HG03432 (cell line): ENCODE data around the gene MUC5AC.

Experiments used
- ATAC-seq: cut with Tn5 transposase; IDR thresholded peaks from one replicate; pipeline ENCODE4 v1.9.1; 2021; ENCODE audit warnings: mild to moderate bottlenecking, moderate library complexity; ENCODE audit not compliant: unreplicated experiment

MUC5AC gene

GRCh38 chr11:1120532-1121330, 37.0 kb upstream of the MUC5AC start:
- no peak for ATAC-seq

DNA sequence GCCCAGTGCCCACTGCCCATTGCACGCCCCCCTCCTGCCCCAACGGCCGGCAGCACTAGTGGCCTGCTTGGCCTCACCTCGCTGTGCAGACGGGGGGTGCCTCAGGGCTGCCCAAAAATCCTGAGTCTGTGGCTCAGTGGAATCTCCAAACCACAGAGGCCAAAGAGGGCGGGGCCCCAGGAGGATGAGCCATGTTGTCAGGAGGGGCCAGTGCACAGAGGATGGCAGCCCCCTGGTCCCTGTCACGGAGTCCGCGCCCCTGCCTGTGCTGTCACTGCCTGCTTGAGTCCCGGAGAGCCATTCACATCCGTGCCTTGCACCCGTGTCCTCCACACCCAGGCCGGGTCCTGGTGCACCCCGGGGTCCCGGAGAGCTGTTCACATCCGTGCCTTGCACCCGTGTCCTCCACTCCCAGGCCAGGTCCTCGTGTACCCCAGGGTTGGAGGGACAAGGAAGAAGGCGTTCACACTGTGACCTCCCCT, 36.4 kb upstream of the MUC5AC start:
- ATAC-seq = no peak

DNA sequence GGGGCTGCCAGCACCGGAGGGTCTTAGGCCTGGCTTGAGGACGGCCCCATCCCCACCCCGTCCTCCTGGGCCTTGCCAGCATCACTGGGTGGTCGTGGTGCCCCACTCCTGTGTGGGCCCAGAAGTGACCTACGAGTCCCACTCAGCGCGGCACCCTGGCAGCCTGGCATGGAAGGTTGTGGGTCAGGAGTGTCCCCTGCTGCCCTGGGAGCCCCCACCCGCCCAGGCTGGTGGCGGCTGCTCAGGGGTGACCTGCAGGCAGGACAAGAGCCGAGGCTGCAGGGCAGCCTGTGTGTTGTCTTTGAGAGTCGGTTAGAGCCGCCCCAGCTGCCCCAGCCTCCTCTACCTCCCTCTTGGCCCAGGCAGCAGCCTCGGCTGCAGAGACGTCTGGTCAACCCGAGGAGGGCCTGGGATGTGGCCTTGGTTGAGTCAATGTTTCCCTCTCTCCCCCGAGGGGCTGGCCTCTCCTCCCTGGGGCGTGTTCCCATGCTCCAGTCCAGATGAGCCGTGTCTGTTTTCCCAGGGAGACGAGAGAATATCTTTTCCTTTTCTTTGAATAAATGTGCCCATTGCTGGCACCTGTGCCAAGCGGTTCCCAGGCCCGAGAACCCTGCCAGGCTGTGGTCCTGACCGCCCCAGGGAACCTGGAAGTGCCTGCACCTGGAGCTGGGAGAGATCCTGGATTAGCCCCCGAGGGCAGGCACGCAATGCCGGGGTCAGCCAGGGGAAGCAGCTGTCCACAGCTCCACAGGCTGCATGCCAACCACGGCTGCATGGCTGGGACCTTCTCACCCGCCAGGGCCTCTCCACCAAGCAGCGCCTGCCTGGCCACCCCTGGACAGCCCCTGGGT, 35.7 kb upstream of the MUC5AC start:
- ATAC-seq = no peak

- no peak for ATAC-seq
These were observed 35.1 kb upstream of the MUC5AC start for GRCh38 chr11:1122664-1123002.

DNA sequence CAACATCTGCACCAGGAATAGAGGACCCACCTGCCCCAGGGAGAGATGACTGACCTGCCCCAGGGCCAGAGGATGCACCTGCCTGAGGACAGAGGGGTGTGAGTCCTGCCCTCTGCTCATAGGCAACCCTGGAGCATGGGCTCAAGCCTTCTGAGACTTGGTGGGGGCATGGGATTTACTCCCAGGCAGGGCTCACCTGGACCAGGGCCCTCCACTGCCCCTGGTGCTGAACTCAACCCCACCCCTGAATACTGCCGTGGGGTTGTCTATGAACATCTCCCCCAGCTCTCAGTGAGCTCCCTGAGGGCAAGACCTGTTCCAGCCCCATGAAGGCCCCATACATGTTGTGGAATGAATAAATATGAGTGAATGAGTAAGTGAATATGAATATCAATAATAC, 33.8 kb upstream of the MUC5AC start:
- ATAC-seq = no peak

DNA sequence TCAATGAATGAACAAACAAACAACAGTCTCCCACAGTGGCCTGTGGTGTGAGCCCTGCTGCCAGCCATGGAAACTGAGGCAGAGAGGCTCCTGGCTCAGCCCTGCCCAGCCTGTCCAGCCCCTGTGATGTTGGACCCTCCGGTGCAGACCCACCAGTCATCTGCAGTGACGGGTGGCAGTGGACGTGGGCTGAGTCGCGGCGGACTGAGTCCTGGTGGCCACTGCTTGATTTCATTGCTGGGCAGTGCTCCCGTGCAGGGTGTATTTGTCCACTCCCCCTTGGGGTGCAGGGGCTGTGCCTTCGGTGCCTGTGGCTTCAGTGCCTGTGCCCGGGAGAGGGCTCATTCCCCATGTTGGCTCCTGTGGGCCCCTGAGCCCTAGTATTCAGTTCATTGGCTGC, 31.9 kb upstream of the MUC5AC start:
- no peak for ATAC-seq

- no peak for ATAC-seq
These were observed 31.2 kb upstream of the MUC5AC start for GRCh38 chr11:1126491-1126926.

DNA sequence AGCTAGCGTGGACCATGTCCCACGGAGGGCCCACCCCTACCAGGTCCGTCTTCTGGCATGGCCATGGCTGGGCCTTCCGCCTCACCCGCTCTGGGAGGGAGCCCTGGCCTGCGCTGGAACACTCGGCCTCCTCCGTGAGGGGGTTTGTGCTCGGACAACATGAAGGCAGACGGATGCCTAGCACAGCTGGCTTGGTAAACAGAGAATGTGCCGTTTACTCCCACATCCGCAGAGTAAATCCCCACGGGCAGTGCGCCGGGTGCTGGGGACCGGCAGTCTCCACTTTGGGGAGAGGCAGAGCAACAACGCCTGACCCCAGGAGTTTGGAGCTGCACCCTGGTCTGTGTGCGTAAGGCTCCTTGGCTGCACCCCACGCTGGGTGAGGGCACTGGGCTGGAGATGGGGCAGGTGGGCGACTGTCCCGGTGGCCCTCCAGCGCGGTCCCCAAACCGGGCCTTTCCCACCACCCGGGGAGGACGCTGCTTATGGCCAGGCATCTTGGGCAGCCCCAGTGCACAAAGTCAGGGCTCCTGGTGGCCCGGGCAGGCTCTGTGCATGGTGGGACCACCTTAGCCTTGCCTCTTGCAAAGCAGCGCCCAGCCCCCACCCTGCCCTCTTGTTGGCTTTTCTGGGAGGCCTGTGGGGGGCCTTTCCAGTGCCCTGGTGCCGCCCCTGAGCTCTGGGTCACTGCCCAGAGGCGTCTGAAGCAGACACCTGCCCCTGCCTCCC, 30.7 kb upstream of the MUC5AC start:
- no peak for ATAC-seq

GRCh38 chr11:1127664-1128162, 30.0 kb upstream of the MUC5AC start:
- ATAC-seq = no peak

- ATAC-seq = no peak
These were observed 29.2 kb upstream of the MUC5AC start for GRCh38 chr11:1128311-1129142.

DNA sequence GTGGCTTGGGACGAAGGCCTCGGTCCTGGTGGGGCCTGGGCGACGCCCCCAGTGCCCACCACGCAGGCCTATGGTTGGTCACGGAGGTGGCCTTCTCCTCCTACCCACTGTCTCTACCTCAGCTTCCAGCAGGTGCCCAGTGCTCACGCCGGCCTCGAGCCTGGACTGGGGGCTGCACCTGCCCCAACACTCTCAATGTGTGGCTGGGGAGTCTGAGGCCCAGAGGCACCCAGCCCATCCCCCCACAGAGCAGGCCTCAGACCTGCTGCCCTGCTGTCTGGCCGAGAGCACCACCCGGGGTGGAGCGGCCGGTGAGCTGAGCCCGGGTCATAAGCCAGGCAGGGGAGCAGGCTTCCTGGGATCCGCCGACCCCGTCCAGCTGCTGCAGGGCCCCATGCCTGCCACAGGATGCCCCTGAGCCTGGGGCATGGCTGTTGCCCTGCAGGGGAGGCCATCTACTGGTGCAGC, 28.6 kb upstream of the MUC5AC start:
- ATAC-seq = no peak

- no peak for ATAC-seq
These were observed 28.1 kb upstream of the MUC5AC start for GRCh38 chr11:1129611-1130160.

- ATAC-seq = no peak
These were observed 27.3 kb upstream of the MUC5AC start for GRCh38 chr11:1130276-1131032.

DNA sequence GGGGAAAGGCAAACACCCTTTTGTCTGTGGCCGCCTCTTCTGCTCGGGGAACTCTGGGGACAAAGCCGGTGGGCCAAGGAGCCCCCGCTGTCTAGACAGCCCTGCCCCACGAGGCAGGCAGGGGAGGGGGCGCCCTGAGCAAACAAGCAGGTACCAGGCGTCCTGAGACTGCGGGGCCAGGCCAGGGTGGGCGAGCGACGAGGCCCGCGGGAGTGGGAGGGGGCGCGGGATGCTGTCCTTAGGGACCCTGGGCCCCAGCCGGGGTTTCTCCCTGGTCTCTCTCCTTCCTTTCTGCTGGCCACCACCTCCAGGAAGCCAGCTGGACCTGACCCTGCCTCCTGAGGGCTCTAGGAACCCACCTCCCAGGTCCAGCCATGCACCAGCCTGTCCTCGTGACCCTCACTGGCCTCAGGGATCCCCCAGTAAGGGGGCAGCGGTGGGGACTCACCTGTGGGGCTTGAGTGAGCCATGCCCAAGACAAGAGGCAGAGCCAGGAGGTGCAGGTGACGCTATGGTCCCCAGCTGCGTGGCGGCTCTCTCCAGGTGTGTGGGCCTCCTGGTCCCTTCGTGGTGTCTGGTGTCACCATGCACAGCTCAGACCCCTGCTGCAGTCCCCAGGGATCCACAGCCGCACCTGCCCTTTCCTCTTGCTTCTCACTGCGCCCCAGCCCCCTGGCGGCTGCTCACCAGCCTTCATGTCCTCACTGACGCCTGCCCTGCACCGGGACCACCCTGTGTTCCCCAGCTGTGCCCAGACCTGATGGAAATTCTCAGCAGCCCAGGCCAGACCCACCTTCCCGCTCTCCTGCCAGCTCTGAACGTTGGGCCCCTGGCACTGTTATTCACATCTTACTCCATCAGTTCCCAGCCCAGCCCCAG, 26.5 kb upstream of the MUC5AC start:
- ATAC-seq = no peak

- no peak for ATAC-seq
These were observed 22.8 kb upstream of the MUC5AC start for GRCh38 chr11:1134848-1135445.

DNA sequence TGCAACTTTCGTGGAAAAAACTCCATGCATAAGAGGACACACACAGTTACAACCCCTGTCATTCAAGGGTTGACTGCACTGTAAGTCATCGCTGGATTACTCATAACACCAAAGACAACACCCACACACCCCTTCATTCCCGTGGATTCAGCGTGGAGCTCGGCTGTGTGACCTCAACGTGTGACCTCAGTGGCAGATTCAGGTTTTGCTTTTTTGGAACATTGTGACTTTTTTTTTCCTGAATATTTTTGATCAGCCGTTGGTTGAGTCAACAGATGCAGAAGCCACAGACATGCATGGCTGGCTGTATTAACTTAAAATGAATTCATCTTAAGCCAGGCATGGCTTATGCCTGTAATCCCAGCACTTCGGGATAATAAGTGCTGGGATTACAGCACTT, 19.7 kb upstream of the MUC5AC start:
- ATAC-seq = no peak

GRCh38 chr11:1139441-1140083, 18.2 kb upstream of the MUC5AC start:
- ATAC-seq = no peak
